C1 segment of cervical spinal cord (tissue), 14 donors: ENCODE results near the gene ERBB4.
A peak's percentile ranks its signal among the peaks of the same experiment; 100 is the strongest.

Experiments used
- DNase-seq, 14 donors: peaks; one replicate each; lab custom pipeline; 2025; lab: John Stamatoyannopoulos, UW

ERBB4 gene

GRCh38 chr2:211931314-211931713 is 607.3 kb downstream of the ERBB4 start:
- DNase-seq, result no peak

GRCh38 chr2:211930331-211930730 is 608.3 kb downstream of the ERBB4 start:
- no peak for DNase-seq

GRCh38 chr2:211928201-211928600 is 610.4 kb downstream of the ERBB4 start:
- peak in 1 of 14 donors; percentile 8 for DNase-seq

GRCh38 chr2:211923019-211923418 is 615.6 kb downstream of the ERBB4 start:
- DNase-seq, result no peak

- no peak for DNase-seq
Observed at GRCh38 chr2:211903961-211904360, 634.6 kb downstream of the ERBB4 start.

- DNase-seq, result peak in 2 of 14 donors; percentile 16 to 87
Observed at GRCh38 chr2:211901226-211901846, 637.3 kb downstream of the ERBB4 start.

GRCh38 chr2:211900518-211900917 is 638.1 kb downstream of the ERBB4 start:
- DNase-seq, result no peak

GRCh38 chr2:211900000-211900399 is 638.6 kb downstream of the ERBB4 start:
- DNase-seq, result no peak

GRCh38 chr2:211898702-211899101 is 639.9 kb downstream of the ERBB4 start:
- DNase-seq, result no peak

- no peak for DNase-seq
Observed at GRCh38 chr2:211881449-211881848, 657.2 kb downstream of the ERBB4 start.

GRCh38 chr2:211879323-211879722 is 659.3 kb downstream of the ERBB4 start:
- no peak for DNase-seq

- no peak for DNase-seq
Observed at GRCh38 chr2:211877061-211877460, 661.5 kb downstream of the ERBB4 start.

GRCh38 chr2:211875488-211875887 is 663.1 kb downstream of the ERBB4 start:
- DNase-seq, result no peak

- DNase-seq, result no peak
Observed at GRCh38 chr2:211868996-211869533, 669.5 kb downstream of the ERBB4 start.

GRCh38 chr2:211867845-211868451 is 670.7 kb downstream of the ERBB4 start:
- no peak for DNase-seq

- DNase-seq, result no peak
Observed at GRCh38 chr2:211864328-211864727, 674.3 kb downstream of the ERBB4 start.

GRCh38 chr2:211860224-211860623 is 678.4 kb downstream of the ERBB4 start:
- no peak for DNase-seq

- no peak for DNase-seq
Observed at GRCh38 chr2:211854832-211855231, 683.8 kb downstream of the ERBB4 start.

GRCh38 chr2:211846714-211847113 is 691.9 kb downstream of the ERBB4 start:
- no peak for DNase-seq

GRCh38 chr2:211846036-211846400 is 692.6 kb downstream of the ERBB4 start:
- DNase-seq, result no peak

GRCh38 chr2:211845338-211846035 is 693.1 kb downstream of the ERBB4 start:
- DNase-seq, result no peak

GRCh38 chr2:211837706-211838105 is 700.9 kb downstream of the ERBB4 start:
- no peak for DNase-seq

GRCh38 chr2:211837206-211837605 is 701.4 kb downstream of the ERBB4 start:
- DNase-seq, result no peak
